ENCODE results near the gene KIAA2012. TPM values are rescaled to one million over a fixed set of nuclear protein-coding genes. Genes with fewer than 3 reads are reported as not detected.

KIAA2012 gene
- total RNA-seq, 1 donor from 2014 or later: not detected

DNA sequence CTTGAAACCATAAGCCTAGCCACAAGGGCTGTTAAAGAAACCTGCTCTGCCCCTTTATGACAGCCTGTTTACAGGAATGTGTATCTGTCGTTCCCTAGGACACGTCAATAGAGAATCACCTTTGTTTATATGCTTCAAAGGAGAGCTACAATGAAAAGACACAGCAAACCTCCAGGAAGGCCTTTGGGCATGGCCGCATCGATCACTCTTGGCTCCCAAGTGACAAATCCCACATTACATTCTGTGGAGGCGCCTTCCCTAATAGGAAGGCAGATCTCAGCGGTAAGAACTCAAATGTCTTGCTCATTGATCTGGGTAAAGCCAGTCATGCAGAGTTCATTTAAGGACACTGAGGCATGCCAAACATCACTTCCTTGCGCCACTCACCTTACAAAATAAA is 26.5 kb downstream of the KIAA2012 start:
- Mint-ChIP-seq H3K4me1 (ENCODE audit: unreplicated experiment) (peaks cover 1% of the 10 kb centered on the region), H3K36me3 (ENCODE audit: unreplicated experiment) (no peaks in the 10 kb centered on the region), H3K9me3 (ENCODE audit: unreplicated experiment) (no peaks in the 10 kb centered on the region), H3K27me3 (ENCODE audit: unreplicated experiment) (no peaks in the 10 kb centered on the region), H3K27ac (ENCODE audit: unreplicated experiment) (no peak overlapping the region), H3K4me3 (ENCODE audit: unreplicated experiment) (no peak overlapping the region)
- DNase-seq (ENCODE audit: extremely low spot score, unreplicated experiment): no peak
- TF ChIP-seq, protein P1, sequence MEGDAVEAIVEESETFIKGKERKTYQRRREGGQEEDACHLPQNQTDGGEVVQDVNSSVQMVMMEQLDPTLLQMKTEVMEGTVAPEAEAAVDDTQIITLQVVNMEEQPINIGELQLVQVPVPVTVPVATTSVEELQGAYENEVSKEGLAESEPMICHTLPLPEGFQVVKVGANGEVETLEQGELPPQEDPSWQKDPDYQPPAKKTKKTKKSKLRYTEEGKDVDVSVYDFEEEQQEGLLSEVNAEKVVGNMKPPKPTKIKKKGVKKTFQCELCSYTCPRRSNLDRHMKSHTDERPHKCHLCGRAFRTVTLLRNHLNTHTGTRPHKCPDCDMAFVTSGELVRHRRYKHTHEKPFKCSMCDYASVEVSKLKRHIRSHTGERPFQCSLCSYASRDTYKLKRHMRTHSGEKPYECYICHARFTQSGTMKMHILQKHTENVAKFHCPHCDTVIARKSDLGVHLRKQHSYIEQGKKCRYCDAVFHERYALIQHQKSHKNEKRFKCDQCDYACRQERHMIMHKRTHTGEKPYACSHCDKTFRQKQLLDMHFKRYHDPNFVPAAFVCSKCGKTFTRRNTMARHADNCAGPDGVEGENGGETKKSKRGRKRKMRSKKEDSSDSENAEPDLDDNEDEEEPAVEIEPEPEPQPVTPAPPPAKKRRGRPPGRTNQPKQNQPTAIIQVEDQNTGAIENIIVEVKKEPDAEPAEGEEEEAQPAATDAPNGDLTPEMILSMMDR (IDR thresholded peaks at IDR 0.05): no peak

DNA sequence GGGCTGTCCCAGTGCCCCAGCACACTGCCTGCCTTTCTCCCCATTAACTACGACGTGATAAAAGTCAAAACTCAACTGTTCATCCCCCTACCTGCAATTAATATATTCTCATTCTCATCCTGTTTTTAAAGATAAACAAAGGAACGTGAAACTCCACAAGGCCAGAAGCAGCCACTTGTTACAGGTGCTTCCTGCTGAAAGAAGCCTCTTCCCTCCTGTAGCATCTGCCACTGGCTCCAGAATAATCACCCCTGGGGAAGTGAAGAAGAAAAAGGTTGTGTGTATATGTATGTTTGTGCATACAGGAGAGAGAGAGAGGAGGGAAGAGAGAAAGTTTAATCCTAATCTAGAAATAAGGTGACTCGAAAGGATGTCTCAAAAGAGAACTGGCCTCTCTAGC is 27.1 kb downstream of the KIAA2012 start:
- no peak for DNase-seq (ENCODE audit: extremely low spot score, unreplicated experiment)
- H3K27ac Mint-ChIP-seq (ENCODE audit: unreplicated experiment): no peak overlapping the region

DNA sequence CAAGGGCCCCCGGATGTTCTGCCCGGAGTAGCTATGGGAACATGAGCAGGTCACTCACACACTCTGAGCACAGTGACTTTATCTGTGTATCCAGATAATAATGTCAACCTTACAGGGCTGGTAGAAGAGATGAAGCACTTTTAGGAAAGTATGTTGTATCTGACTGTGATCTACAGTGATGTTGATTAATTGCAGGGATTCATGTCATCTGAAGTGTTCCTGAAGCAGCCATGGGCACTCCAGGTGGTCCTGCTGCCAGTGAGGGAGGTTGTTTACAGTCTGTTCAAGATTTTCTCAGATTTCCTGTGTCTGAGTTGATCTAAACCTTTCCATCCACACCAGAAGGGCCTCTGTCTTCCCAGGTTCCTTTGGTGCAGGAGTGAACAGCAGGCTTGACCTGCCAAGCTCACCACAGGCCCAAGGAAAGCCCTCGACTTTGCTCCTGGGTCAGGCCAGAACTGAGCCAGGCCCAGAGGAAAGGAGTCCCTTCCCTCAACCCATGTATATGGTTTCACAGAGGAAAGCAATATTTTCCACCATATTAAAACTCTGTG is 28.0 kb downstream of the KIAA2012 start:
- H3K36me3 Mint-ChIP-seq (ENCODE audit: unreplicated experiment): no peaks in the 10 kb centered on the region
- no peak for DNase-seq (ENCODE audit: extremely low spot score, unreplicated experiment)
- H3K27ac Mint-ChIP-seq (ENCODE audit: unreplicated experiment): no peak overlapping the region
- H3K4me1 Mint-ChIP-seq (ENCODE audit: unreplicated experiment): peaks cover 1% of the 10 kb centered on the region
- no peaks in the 10 kb centered on the region for H3K27me3 Mint-ChIP-seq (ENCODE audit: unreplicated experiment)
- H3K9me3 Mint-ChIP-seq (ENCODE audit: unreplicated experiment): no peaks in the 10 kb centered on the region
- no peak overlapping the region for H3K4me3 Mint-ChIP-seq (ENCODE audit: unreplicated experiment)
- TF ChIP-seq, protein P1 (IDR thresholded peaks at IDR 0.05): no peak

More for the DNA sequence above, 27.1 kb downstream of the KIAA2012 start:
- H3K4me1 Mint-ChIP-seq (ENCODE audit: unreplicated experiment): peaks cover 1% of the 10 kb centered on the region
- no peaks in the 10 kb centered on the region for H3K9me3 Mint-ChIP-seq (ENCODE audit: unreplicated experiment)
- H3K27me3 Mint-ChIP-seq (ENCODE audit: unreplicated experiment): no peaks in the 10 kb centered on the region
- no peaks in the 10 kb centered on the region for H3K36me3 Mint-ChIP-seq (ENCODE audit: unreplicated experiment)
- TF ChIP-seq, protein P1 (IDR thresholded peaks at IDR 0.05): no peak
- H3K4me3 Mint-ChIP-seq (ENCODE audit: unreplicated experiment): no peak overlapping the region

DNA sequence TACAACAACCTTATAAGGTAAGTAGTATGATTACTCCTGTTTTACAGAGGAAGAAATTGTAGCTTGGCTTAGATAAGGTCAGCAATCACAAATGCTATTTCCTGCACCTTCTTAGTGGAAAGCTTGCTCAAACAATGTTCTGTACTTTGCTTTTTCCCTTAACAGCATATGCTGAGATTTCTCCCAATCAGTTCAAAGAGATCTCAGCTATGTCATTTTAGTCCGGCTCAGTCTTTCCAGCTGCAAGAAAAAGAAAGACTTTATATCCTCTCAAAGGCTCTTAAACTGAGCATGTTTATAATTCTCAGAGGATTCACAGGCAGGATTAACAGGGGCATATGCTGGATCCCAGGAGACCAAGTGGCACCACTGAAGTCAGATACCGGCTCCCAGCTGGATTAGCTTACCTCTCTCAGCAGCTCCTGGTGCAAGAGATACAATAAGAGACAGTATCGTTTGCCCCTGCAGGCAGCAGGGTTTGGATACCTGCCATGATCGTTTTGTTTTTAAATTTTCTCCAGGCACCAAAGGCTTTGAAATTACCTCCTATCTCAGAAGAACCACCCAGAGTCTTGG is 29.5 kb downstream of the KIAA2012 start:
- peaks cover 1% of the 10 kb centered on the region for H3K4me1 Mint-ChIP-seq (ENCODE audit: unreplicated experiment)
- no peak overlapping the region for H3K4me3 Mint-ChIP-seq (ENCODE audit: unreplicated experiment)
- H3K36me3 Mint-ChIP-seq (ENCODE audit: unreplicated experiment): no peaks in the 10 kb centered on the region
- no peaks in the 10 kb centered on the region for H3K9me3 Mint-ChIP-seq (ENCODE audit: unreplicated experiment)
- H3K27ac Mint-ChIP-seq (ENCODE audit: unreplicated experiment): no peak overlapping the region
- no peaks in the 10 kb centered on the region for H3K27me3 Mint-ChIP-seq (ENCODE audit: unreplicated experiment)
- TF ChIP-seq, protein P1 (IDR thresholded peaks at IDR 0.05): no peak
- DNase-seq (ENCODE audit: extremely low spot score, unreplicated experiment): no peak

DNA sequence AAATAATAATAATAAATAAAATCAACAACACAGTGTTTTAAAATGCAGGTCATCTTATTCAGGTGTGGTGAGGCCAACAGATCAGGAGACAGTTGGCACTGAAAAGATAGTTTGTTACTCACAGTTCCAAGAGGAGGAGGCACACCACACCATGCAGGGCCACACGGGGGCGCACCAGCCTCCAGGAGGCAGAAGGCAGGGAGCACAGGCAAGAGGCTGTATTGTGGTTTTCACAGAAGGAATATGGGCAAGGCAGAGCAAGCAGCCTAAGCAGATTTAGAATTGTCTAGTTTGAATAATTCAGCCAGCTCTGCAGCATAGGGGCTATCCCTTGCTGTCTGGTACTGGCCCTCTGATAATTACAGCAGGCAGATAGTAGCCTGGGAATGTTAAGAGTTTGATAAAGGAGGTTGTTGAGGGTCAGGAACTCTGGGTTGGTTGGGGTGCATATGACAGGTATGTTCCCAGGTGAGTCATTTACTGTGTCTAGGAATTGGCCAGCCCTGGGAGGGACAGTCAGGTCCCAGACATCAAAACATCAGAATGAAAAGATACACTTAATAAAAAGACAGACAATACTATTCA is 31.3 kb downstream of the KIAA2012 start:
- H3K36me3 Mint-ChIP-seq (ENCODE audit: unreplicated experiment): no peaks in the 10 kb centered on the region
- DNase-seq (ENCODE audit: extremely low spot score, unreplicated experiment): no peak
- H3K27me3 Mint-ChIP-seq (ENCODE audit: unreplicated experiment): no peaks in the 10 kb centered on the region
- no peaks in the 10 kb centered on the region for H3K9me3 Mint-ChIP-seq (ENCODE audit: unreplicated experiment)
- no peak overlapping the region for H3K4me3 Mint-ChIP-seq (ENCODE audit: unreplicated experiment)
- H3K27ac Mint-ChIP-seq (ENCODE audit: unreplicated experiment): no peak overlapping the region
- TF ChIP-seq, protein P1 (IDR thresholded peaks at IDR 0.05): peak; percentile 62
- peaks cover 5% of the 10 kb centered on the region for H3K4me1 Mint-ChIP-seq (ENCODE audit: unreplicated experiment)
